ENCODE data around the gene DNAJC7.

The DNAJC7 gene

GRCh38 chr17:42016941-42017865, at the start of gene DNAJC7:
TSS of gene DNAJC7 (minus strand) at chr17:42017439. CDS start at chr17:42017416, 23 bp downstream.
- peak; percentile 84 for FAIRE-seq

GRCh38 chr17:42065201-42065600, 48.0 kb upstream of the DNAJC7 start:
- no peak for FAIRE-seq

- no peak for FAIRE-seq
Observed at GRCh38 chr17:42062681-42063080, 45.4 kb upstream of the DNAJC7 start.

- FAIRE-seq = no peak
Observed at GRCh38 chr17:42061646-42062487, 44.6 kb upstream of the DNAJC7 start.

GRCh38 chr17:42060231-42060630, 43.0 kb upstream of the DNAJC7 start:
- FAIRE-seq = no peak

- no peak for FAIRE-seq
Observed at GRCh38 chr17:42059815-42060214, 42.6 kb upstream of the DNAJC7 start.

- FAIRE-seq = no peak
Observed at GRCh38 chr17:42058063-42058462, 40.8 kb upstream of the DNAJC7 start.

GRCh38 chr17:42056635-42057034, 39.4 kb upstream of the DNAJC7 start:
- no peak for FAIRE-seq

- FAIRE-seq = no peak
Observed at GRCh38 chr17:42055496-42055895, 38.3 kb upstream of the DNAJC7 start.

- FAIRE-seq = no peak
Observed at GRCh38 chr17:42055027-42055426, 37.8 kb upstream of the DNAJC7 start.

- FAIRE-seq = no peak
Observed at GRCh38 chr17:42053731-42054500, 36.7 kb upstream of the DNAJC7 start.

- no peak for FAIRE-seq
Observed at GRCh38 chr17:42052346-42052877, 35.2 kb upstream of the DNAJC7 start.

GRCh38 chr17:42051645-42052044, 34.4 kb upstream of the DNAJC7 start:
- no peak for FAIRE-seq

- no peak for FAIRE-seq
Observed at GRCh38 chr17:42051013-42051400, 33.8 kb upstream of the DNAJC7 start.

GRCh38 chr17:42050393-42051012, 33.3 kb upstream of the DNAJC7 start, which contains the start of gene C17orf113:
TSS of gene C17orf113 (minus strand) at chr17:42050601. CDS start at chr17:42043376, 7,225 bp downstream.
- FAIRE-seq = no peak

- FAIRE-seq = no peak
Observed at GRCh38 chr17:42049834-42050392, 32.7 kb upstream of the DNAJC7 start.

GRCh38 chr17:42047343-42047742, 30.1 kb upstream of the DNAJC7 start:
- FAIRE-seq = no peak

- FAIRE-seq = no peak
Observed at GRCh38 chr17:42045719-42046118, 28.5 kb upstream of the DNAJC7 start.

GRCh38 chr17:42042598-42043319, 25.5 kb upstream of the DNAJC7 start:
- no peak for FAIRE-seq

- no peak for FAIRE-seq
Observed at GRCh38 chr17:42041619-42042018, 24.4 kb upstream of the DNAJC7 start.

- FAIRE-seq = no peak
Observed at GRCh38 chr17:42040818-42041217, 23.6 kb upstream of the DNAJC7 start.
